GM13976 (cell line): ENCODE measurements around the gene RAC2.
"Not testable (repeated sequence)": the region's sequence is repeated elsewhere in the genome, so short reads cannot be mapped to it uniquely, and the experiment has no call there.

ENCODE experiments used
- DNase-seq: peaks from one replicate; pipeline ENCODE4 v3.0.0; 2012; ENCODE audit warnings: low spot score
- CTCF ChIP-seq: IDR thresholded peaks from 2 replicates; pipeline ENCODE4 v1.5.1; 2012; ENCODE audit warnings: borderline replicate concordance, mild to moderate bottlenecking; ENCODE audit not compliant: insufficient read depth; ENCODE audit errors: extremely low read depth, missing control alignments, control extremely low read depth
- in situ Hi-C: fragments of 300-500 bp; cut with MboI; formaldehyde crosslinking; loops from one replicate; pipeline ENCODE4 v1.12.0; 2022; ENCODE audit warnings: low sequenced_read_pairs, mixed read lengths, inconsistent platforms; ENCODE audit not compliant: unreplicated experiment

The RAC2 gene

GRCh38 chr22:37235897-37236607, 8.0 kb downstream of the RAC2 start:
- no peak for TF ChIP-seq CTCF
- in situ Hi-C loops = no loop called here
- no peak for DNase-seq

GRCh38 chr22:37234736-37235711, 9.0 kb downstream of the RAC2 start:
- in situ Hi-C loops = no loop called here
- no peak for DNase-seq
- TF ChIP-seq CTCF = no peak

GRCh38 chr22:37233751-37234631, 10.1 kb downstream of the RAC2 start:
- in situ Hi-C loops = no loop called here
- no peak for TF ChIP-seq CTCF
- DNase-seq = no peak

- in situ Hi-C loops, DNase-seq: not testable (repeated sequence)
Observed at GRCh38 chr22:37233371-37233750, 10.7 kb downstream of the RAC2 start.

GRCh38 chr22:37232140-37232998, 11.7 kb downstream of the RAC2 start:
- no peak for DNase-seq
- in situ Hi-C loops = no loop called here
- no peak for TF ChIP-seq CTCF

- TF ChIP-seq CTCF = no peak
- DNase-seq = no peak
- in situ Hi-C loops = no loop called here
Observed at GRCh38 chr22:37231406-37232139, 12.5 kb downstream of the RAC2 start.
